Neutrophil (primary cell): ENCODE results near the gene FBXW11.

Experiments
- H3K27ac ChIP-seq: fragments of 200-600 bp; sonication (generic); 2 replicates; pipeline ENCODE4 v1.5.1; 2016; ENCODE audit warnings: mild to moderate bottlenecking, moderate library complexity
- H3K27me3 ChIP-seq: fragments of 200-600 bp; sonication (generic); 2 replicates; pipeline ENCODE4 v1.6.0; 2016; ENCODE audit warnings: mild to moderate bottlenecking
- H3K36me3 ChIP-seq: fragments of 200-600 bp; sonication (generic); 2 replicates; pipeline ENCODE4 v1.5.1; 2017
- H3K4me1 ChIP-seq, 2 experiments: fragments of 200-600 bp in 1 of 2; sonication (generic) in 1 of 2; 1 replicate in 1 of 2; 2 replicates in 1 of 2; pipeline versions ENCODE4 v1.5.1 to v1.6.1; 2013 to 2016; ENCODE audit warnings: low read depth in 1 of 2, low read length in 1 of 2, mild to moderate bottlenecking in 1 of 2, moderate library complexity in 1 of 2; ENCODE audit not compliant: control insufficient read depth in 1 of 2, insufficient read depth in 1 of 2
- H3K4me3 ChIP-seq, 2 experiments: fragments of 200-600 bp in 1 of 2; sonication (generic) in 1 of 2; 1 replicate in 1 of 2; 2 replicates in 1 of 2; pipeline ENCODE4 v1.5.1; 2013 to 2016; ENCODE audit warnings: low read depth in 1 of 2, low read length in 1 of 2, mild to moderate bottlenecking in 1 of 2, moderate library complexity in 1 of 2
- H3K9me3 ChIP-seq: fragments of 200-600 bp; sonication (generic); 2 replicates; pipeline ENCODE4 v1.5.1; 2016
- TF ChIP-seq, protein P1 (sequence below): fragments of 200-600 bp; sonication (generic); IDR thresholded peaks from 2 replicates; pipeline ENCODE4 v1.5.1; 2016; ENCODE audit warnings: antibody characterized with exemption

Gene FBXW11

DNA sequence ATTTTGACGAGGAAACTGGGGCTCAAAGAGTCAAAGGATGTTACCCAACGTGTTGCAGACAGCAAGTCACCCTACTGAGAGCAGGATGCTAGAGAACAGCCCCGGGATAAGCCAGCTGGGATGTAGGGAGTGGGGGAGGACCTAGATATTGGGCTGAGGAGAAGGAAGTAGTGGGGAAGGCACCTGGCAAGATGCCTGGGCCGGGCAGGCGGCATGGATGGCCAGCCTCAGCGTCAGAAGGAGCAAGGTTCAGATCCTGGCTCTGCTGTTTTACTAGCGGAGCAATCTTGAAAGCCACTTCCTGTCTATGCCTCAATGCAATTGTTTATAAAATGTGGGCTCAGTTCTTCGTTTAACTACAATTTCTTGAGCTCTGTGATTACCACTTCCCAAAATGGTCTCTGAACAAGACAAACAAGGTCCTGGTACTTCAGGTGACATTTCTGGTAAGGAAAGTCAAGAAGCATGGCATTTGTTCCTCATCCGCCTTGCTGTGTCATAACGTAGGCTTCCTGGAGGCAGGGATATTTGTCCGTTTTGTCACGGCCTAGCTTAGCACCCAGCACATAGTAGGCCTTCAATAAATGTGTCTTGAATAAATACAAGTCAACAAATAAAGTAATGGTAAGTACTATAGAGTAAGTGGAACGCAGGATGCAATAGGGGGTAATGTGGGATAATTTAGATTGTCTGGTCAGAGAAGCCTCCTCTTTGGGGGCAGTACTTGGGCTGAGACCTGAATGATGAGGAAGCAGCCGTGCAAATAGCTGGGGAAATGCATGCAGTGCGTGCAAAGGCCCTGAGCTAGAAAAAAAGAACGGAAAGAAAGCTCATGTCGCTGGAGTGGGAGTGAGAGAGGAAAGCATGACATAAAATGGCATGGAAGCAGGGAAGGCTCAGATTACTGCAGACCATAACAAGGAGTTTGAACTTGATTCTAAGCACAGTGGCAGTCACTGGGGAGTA lies 150.4 kb downstream of the FBXW11 start:
- Histone ChIP-seq H3K9me3 (no peaks in the 10 kb centered on the region), H3K4me3 (peak overlapping the region in 1 of 2 experiments; percentile 26), H3K36me3 (no peaks in the 10 kb centered on the region), H3K4me1 (peaks cover 67 to 72% of the 10 kb centered on the region in 2 experiments), H3K27me3 (no peaks in the 10 kb centered on the region), H3K27ac (peak overlapping the region; percentile 78)
- TF ChIP-seq, protein P1, sequence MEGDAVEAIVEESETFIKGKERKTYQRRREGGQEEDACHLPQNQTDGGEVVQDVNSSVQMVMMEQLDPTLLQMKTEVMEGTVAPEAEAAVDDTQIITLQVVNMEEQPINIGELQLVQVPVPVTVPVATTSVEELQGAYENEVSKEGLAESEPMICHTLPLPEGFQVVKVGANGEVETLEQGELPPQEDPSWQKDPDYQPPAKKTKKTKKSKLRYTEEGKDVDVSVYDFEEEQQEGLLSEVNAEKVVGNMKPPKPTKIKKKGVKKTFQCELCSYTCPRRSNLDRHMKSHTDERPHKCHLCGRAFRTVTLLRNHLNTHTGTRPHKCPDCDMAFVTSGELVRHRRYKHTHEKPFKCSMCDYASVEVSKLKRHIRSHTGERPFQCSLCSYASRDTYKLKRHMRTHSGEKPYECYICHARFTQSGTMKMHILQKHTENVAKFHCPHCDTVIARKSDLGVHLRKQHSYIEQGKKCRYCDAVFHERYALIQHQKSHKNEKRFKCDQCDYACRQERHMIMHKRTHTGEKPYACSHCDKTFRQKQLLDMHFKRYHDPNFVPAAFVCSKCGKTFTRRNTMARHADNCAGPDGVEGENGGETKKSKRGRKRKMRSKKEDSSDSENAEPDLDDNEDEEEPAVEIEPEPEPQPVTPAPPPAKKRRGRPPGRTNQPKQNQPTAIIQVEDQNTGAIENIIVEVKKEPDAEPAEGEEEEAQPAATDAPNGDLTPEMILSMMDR, result no peak

DNA sequence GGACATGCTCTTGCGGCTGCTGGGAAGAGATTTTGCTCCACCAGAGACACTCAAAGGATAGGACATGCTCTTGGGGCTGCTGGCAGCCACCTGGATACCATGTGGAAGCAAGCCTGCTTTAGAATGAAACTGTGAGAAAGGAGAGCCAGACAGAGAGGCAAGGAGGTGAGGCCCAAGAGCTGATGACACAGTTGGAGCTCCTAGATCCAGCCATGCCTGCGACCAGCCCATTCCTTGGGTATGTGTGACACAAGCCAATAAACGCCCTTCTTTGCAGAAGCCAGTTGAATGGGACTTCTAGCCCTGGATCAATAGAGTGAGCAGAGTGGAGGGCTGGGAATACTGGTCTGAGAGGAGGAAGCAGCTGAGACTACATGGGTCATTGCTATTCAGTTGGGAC lies 151.2 kb downstream of the FBXW11 start:
- Histone ChIP-seq H3K9me3 (no peaks in the 10 kb centered on the region), H3K36me3 (no peaks in the 10 kb centered on the region), H3K4me3 (no peak overlapping the region), H3K27me3 (no peaks in the 10 kb centered on the region), H3K4me1 (peaks cover 71 to 77% of the 10 kb centered on the region in 2 experiments), H3K27ac (peak overlapping the region; percentile 78)
- TF ChIP-seq, protein P1, result no peak

DNA sequence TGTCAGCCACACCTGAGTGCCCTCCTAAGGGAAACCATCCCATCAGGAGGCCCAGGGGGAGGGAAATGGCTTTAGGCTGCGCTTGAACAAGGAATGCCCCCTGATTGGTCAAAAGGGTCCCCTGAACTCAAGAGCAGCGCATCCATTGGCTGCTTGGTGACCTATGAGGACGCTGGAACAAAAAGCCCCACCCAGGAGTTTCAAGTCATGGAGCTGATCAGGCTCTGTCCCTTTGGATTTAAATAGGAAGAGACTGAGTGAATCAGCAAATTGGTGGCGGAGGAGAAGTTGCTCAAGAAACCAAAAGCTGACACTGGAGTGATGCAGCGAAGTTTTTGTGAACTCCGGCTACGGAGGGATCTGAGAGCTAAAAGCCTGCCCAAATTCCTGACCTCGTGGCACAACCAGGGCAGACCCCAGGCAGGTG lies 154.2 kb downstream of the FBXW11 start:
- H3K4me3 ChIP-seq, result peak overlapping the region; percentile 40 to 60
- TF ChIP-seq, protein P1, result no peak
- no peaks in the 10 kb centered on the region for H3K27me3 ChIP-seq
- peaks cover 64 to 82% of the 10 kb centered on the region in 2 experiments for H3K4me1 ChIP-seq
- no peaks in the 10 kb centered on the region for H3K9me3 ChIP-seq
- H3K27ac ChIP-seq, result peak overlapping the region; percentile 90
- no peaks in the 10 kb centered on the region for H3K36me3 ChIP-seq

DNA sequence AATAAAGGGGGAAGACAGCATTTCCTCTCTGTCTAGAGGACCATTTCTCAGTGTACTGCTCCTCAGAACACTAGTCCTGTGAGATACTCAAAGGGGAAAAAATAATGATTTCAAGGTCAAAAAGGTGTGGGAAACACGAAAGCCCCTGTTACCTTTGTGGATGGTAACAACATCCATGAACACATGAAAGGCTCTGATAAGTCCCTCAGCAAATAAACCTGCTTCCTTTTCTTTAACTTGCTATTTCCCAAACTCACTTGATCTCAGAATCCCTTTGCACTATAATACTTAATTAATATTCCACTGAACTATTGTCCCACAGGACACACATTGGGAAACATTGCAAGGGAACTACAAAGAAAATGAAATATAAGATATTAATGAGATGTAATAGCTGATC lies 155.2 kb downstream of the FBXW11 start:
- no peaks in the 10 kb centered on the region for H3K27me3 ChIP-seq
- TF ChIP-seq, protein P1, result no peak
- no peaks in the 10 kb centered on the region for H3K9me3 ChIP-seq
- H3K27ac ChIP-seq, result peak overlapping the region; percentile 90
- H3K4me3 ChIP-seq, result no peak overlapping the region
- H3K36me3 ChIP-seq, result no peaks in the 10 kb centered on the region
- H3K4me1 ChIP-seq, result peaks cover 54 to 72% of the 10 kb centered on the region in 2 experiments

DNA sequence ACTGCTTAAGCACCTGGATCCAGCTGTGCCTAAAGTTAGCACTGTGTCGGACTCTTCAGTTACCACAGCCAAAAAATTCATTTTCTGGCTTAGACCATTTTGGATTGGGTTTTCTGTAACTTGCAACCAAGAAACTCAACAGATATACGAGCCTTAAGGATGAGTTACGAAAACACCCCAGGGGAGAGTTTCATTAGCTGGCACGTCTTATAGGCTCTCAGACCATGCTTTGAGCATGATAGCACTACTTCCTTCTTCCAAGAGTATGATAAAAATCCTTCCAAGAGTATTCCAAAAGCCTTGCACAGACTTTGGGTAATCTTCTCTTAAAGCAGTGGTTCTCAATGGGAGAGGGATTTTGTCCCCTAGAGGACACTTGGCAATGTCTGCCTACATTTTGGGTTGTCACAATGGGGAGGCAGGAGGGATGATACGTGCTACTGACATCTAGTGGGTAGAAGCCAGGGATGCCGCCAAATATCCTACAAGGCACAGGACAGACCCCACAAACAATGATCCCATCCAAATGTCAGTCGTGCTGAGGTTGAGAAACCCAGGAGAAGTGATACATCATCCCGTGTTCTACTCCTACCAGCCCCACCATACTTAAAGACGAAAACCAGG lies 156.0 kb downstream of the FBXW11 start:
- H3K4me3 ChIP-seq, result no peak overlapping the region
- peaks cover 46 to 64% of the 10 kb centered on the region in 2 experiments for H3K4me1 ChIP-seq
- TF ChIP-seq, protein P1, result no peak
- no peaks in the 10 kb centered on the region for H3K36me3 ChIP-seq
- H3K27ac ChIP-seq, result peak overlapping the region; percentile 90
- H3K27me3 ChIP-seq, result no peaks in the 10 kb centered on the region
- no peaks in the 10 kb centered on the region for H3K9me3 ChIP-seq
